HG02623 (cell line): ENCODE data around the gene FAM118B.
A peak's percentile ranks its signal among the peaks of the same experiment; 100 is the strongest.

ENCODE experiments used
- ATAC-seq: cut with Tn5 transposase; IDR thresholded peaks from one replicate; pipeline ENCODE4 v1.9.1; 2021; ENCODE audit warnings: moderate library complexity; ENCODE audit not compliant: unreplicated experiment

The FAM118B gene

DNA sequence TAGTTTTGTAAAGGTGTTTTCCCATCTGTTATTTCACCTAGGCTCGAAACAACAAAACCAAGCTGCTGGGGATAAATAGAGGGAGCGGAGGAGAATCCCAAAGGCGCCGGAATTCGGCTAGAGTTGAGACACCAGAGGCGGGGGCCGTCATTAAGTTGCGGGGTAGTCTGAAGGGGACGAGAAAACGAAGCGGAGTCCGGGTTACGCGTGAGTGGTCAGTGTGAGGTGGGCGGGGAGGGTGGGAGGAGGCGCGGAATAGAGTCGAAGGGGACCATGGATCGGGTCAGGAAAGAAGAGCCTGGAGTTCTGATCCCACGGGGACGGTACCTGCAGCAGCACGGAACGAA lies 56.8 kb downstream of the FAM118B start:
- peak; percentile 2 for ATAC-seq

- peak; percentile 98 for ATAC-seq
Observed at GRCh38 chr11:126268708-126269579, 57.4 kb downstream of the FAM118B start, which contains the start of the genes FOXRED1 and SRPRA. TSS of gene FOXRED1 (plus strand) at chr11:126269154. CDS start at chr11:126269207, 53 bp downstream. TSS of gene SRPRA (minus strand) at chr11:126268895. CDS start at chr11:126268804, 91 bp downstream.

DNA sequence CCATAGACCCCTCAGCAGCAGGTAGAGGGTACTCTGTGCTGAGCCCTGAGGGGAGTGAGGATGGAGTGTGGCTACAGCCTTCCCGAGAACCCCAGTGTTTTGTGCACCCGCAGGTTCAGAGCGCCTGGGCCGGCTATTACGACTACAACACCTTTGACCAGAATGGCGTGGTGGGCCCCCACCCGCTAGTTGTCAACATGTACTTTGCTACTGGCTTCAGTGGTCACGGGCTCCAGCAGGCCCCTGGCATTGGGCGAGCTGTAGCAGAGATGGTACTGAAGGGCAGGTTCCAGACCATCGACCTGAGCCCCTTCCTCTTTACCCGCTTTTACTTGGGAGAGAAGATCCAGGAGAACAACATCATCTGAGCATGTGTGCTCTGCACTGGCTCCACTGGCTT lies 65.7 kb downstream of the FAM118B start:
- ATAC-seq, result no peak

- ATAC-seq, result no peak
Observed at GRCh38 chr11:126277780-126278179, 66.2 kb downstream of the FAM118B start.

DNA sequence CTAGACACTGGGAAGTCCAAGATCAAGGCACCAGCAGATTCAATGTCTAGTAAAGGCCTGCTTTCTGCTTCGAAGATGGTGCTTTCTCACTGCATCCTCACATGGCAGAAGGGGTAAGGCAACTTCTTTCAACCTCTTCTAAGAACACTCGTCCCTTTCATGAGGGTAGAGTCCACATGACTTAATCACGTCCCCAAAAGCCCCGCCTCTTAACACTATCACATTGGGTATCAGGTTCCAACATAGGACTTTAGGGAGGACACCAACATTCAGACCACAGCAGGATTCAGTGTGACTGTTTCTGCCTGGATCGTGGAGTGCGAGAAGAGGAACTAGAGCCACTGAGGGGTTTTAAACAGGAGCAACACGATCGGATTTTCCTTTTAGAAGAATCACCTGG lies 67.6 kb downstream of the FAM118B start:
- no peak for ATAC-seq

- no peak for ATAC-seq
Observed at GRCh38 chr11:126280595-126280994, 69.0 kb downstream of the FAM118B start.

DNA sequence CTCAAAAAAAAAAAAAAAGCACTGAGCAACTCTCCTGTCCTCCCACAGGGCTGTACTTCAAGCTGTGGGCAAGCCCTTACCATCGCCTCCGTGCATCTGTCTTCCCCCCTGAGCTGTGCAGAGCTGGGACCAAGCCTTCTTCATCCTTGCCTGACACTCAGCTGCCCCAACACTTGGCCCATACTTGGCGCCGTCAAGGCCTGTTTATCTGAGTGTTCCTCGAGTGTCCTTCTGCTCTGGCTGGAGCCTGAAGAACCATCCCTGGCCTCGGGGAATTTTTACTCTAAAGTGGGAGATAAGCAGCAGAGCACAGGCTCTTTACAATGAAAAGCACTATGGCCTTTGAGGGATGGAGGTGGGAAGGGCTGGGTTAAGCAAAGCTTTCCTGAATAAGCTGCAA lies 69.7 kb downstream of the FAM118B start:
- no peak for ATAC-seq

DNA sequence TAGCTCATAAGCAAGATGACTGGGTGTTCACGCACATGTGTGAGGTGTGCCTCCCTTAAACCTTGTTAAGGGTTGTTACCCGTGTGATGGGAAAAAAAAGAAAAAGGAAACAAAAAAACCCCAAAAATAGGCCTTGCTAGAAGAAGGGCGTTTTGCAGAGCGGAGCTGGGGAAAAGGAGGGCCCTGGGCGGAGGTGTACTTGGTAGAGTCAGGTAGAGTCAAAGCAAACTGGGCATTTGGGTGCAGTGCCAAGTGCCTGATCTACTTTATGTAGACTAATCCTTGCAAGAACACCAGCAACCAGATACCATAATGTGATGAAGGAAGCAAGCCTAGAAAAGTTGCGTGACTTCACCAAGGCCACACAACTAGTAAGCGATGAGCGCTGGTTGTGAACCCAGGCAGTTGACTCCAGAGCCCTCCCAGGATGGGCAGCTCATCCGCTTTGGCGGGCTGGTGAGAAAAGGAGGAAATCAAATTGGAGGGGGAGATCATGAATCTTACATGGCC lies 70.1 kb downstream of the FAM118B start:
- no peak for ATAC-seq

DNA sequence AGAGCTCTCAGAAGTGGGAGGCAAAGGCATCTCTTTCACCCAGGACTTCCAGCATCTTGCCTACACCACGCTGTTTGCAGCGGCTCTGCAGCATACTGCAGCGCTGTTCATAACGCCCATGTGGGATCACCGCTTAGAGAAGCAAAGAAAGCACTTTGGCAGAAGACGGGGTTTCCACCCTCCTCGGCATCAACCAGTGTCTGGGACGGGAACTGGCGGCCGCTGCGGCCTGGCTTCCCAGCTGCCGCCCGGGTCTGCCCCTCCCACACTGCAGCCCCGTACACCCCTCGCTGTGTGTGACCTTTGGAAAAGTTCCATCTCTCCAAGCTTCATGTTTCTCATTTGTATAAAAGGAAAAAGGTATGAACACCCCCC lies 70.8 kb downstream of the FAM118B start:
- ATAC-seq, result no peak

DNA sequence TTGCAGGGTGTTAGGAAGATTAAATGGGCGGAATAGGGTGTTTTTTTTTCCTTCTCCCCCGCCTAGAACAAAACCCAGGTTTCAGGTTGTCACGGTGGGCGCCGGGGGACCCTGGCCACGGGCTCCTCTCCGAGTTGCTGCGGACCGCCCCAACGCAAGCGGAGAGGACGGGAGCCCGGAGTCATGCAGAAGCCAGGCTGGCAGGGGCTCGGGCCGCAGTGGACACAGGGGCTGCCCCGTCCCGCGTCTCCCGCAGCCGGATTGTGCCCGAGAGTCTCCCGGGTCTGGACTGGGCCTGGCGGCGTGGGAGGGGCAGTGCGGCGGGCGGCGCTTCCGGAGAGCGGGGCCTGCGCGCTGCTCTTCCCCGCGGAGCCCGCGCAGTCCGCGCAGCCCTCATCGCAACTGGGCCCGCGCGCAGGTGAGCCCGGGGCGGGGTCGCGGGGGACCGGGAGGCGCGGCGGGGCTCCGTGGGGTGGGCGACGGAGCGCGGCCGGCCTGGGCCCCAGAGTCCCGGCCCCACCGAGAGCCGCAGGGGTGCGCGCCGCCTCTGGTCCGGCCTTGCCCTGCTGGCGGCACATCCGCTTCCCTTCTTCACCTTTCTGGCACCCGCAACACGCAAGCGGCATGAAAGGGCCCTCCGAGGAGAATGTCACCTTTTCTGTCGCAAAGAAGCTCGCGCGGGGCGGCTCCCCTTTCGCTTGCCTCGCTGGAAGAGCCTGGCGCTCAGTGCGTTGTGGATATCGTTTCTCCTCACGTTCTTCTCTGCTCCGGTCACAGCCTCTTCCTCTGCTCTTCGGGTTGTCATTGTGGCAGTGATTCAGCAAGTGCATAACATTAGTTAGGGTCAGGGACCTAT lies 71.4 kb downstream of the FAM118B start, which contains the start of gene TIRAP:
Gene TIRAP (plus strand): TSS at position 358 of the 856 bp plus-strand sequence. CDS start 7,802 bp downstream, outside the sequence.
- ATAC-seq, result peak; percentile 68

- ATAC-seq, result peak; percentile 43
Observed at GRCh38 chr11:126284829-126285228, 73.2 kb downstream of the FAM118B start.

DNA sequence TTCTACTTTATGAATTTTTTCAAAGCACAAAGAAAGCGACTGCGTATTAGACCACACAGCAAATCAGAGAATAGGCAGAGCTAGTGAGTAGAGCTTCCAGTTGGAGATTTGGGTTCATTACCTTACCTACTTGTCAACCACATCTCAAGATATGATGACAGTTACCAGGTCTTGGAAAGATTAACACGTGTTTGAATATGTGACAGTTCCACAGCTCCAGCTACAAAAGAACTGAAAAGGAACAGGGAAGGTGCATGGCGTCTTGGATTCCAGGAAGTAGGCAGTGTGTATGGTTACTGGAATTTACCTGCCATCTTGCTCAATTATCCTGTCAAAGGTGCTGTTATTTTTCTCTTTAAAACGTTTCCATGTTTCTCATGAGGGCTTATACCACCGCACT lies 76.7 kb downstream of the FAM118B start:
- ATAC-seq, result no peak

DNA sequence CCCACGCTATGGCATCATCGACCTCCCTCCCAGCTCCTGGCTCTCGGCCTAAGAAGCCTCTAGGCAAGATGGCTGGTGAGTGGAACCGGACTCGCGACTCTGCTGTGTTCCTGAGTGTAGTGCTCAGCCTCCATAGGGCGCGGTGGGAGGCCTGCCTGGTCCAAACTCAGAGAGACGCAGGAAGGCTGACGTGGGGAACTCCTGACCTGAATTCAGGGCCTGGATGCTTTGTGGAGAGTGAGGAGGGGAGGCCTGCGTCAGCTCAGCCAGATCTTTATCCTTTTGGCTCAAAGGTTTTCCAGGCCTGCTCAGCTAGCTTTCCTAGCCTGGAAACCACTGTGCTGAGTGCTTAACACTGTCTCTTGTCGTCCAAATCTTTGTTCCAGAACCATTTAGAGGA lies 79.3 kb downstream of the FAM118B start:
- no peak for ATAC-seq

DNA sequence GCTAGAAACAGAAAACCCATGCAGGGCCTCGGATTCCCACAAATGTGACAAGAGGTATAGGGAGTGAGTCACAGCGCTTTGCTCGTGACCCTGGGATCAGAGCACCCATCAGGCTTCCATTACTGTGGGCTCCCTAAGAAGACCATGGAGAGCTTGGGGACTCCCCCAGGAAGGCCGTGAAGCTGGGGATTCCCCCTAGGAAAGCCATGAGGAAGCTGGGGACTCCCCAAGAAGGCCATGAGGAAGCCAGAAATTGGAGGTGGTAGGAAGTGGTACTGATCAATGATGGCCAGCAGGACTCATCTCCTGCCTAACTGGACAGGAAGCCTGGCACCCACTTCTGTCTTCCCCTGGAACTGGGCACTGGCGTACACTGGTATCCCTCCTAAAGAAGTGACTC lies 82.1 kb downstream of the FAM118B start:
- no peak for ATAC-seq

DNA sequence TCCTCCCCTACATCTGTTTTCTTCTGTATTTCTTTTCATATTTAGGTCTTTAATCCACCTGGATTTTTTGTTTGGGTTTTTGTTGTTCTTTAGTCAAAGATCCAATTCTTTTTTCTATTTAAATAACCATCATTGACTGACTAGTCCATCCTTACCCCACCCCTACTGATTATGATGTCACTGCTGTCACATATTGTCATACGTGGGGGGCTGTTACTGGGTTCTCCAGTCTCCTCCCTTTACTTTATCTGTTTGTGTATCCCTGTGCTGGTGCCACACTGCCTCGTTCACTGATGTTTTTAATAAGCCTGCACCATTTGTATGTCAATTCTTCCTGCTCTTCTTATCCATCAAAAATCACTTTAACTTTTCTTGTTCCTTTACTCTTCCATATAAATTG lies 85.4 kb downstream of the FAM118B start:
- ATAC-seq, result no peak

DNA sequence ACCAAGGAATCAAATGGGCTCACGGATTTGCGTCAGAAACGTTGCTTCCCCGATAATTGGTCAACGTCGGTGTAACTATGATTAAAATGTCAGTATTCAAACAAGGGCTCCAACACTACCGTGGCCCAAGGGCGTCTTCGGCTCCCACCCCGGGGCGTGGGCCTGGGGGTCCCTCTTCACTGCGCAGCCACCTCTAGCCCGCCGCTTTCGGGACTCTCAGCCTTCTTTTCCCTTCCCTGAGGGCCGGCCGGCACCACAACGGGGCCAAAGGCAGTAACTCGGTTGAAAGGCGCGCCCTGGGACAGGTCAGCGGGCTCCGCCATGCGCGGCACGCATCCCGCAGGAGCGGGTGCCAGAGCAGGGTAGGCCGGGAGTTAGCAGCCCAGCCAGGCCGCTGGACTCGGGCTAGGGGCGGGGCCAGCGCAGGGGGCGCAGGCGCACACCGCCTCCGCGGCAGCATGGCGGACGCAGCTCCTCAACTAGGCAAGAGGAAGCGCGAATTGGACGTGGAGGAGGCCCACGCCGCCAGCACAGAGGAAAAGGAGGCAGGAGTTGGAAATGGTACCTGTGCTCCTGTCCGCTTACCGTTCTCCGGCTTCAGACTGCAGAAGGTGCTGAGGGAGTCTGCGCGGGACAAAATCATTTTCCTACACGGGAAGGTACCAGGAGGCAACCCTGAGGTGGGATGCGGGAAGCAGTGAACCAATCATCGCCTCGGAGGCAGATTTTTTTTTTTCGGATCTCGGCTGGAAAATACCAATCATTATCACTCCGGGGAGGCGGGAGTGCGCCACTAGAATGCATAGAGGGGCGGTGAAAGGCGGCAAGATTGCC lies 92.3 kb downstream of the FAM118B start, which contains the start of gene DCPS:
Gene DCPS (plus strand): TSS at position 438 of the 834 bp plus-strand sequence. CDS start 21 bp downstream, at position 459.
- ATAC-seq, result peak; percentile 81

GRCh38 chr11:126304457-126305075 lies 93.0 kb downstream of the FAM118B start:
- ATAC-seq, result peak; percentile 1

DNA sequence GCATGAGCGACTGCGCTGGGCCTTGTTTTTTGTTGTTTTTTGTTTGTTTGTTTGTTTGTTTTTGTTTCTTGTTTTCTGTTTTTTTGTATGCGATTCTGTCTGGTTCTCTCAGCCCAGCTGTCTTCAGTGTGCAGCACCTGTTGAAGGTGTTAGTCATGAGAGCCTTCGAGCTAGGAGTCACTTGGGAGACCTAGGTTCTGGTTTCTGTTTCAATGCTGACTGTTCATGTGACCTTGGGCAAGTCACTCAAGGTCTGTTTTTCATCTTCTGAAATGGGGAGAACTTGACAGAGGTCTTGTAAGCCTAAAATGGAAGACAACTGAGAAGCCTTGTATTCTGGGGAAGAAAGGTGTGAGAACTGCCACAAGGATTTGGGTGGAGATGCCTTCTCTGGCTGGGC lies 94.1 kb downstream of the FAM118B start:
- ATAC-seq, result peak; percentile 51

GRCh38 chr11:126307706-126308105 lies 96.1 kb downstream of the FAM118B start:
- ATAC-seq, result no peak

DNA sequence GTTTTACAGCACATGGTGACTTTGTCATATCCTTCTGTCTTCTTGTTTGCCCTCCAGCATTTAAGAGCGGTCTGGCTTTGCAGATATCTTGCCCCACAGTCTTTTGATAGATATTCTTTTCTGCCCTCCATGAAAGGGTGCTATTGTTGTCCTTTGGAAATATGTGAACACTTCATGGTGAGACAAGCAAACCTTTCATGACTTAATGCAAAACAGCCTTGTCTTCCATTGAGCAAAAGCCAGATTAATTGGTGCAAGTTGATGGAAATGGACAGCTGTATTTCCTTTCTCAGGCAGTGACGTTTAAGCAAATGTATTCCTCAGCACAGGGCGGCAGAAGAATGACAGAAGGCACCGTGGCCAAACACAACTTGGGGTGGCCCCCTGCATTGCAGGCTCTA lies 96.7 kb downstream of the FAM118B start:
- no peak for ATAC-seq
